PC-3 (cell line): ENCODE data around the gene ADAMTS3.

Experiments
- CTCF ChIP-seq: fragments of 300-600 bp; sonication (generic); conservative IDR thresholded peaks from 2 replicates; pipeline ENCODE4 v1.5.1; 2017; ENCODE audit warnings: antibody characterized with exemption, low read depth, mild to moderate bottlenecking, low read length
- EZH2phosphoT487 ChIP-seq: fragments of 300-600 bp; sonication (generic); IDR thresholded peaks from 2 replicates; pipeline ENCODE4 v1.6.1; 2018; ENCODE audit warnings: mild to moderate bottlenecking, antibody characterized with exemption, low read length, borderline replicate concordance

GRCh38 chr4:72305620-72306019, 263.4 kb downstream of the ADAMTS3 start:
- no peak for TF ChIP-seq EZH2phosphoT487
- TF ChIP-seq CTCF, result no peak
